K562 (cell line): ENCODE measurements around the gene WASL. TPM values are rescaled to one million over a fixed set of nuclear protein-coding genes. Genes with fewer than 3 reads are reported as not detected.
A peak's percentile ranks its signal among the peaks of the same experiment; 100 is the strongest.

ENCODE experiments used
- BACH1 ChIP-seq: fragments of 200-800 bp; sonication (Bioruptor generic); IDR thresholded peaks from 2 replicates; pipeline ENCODE4 v1.6.1; 2016; ENCODE audit warnings: missing genetic modification characterization, missing compliant biosample characterization
- MIER1 ChIP-seq: fragments of 450-650 bp; IDR thresholded peaks from 2 replicates; pipeline ENCODE4 v1.6.1; 2016; ENCODE audit warnings: antibody characterized with exemption, mild to moderate bottlenecking, low read depth
- NR3C1 ChIP-seq: sonication (generic); formaldehyde crosslinking; IDR thresholded peaks from 2 replicates; pipeline ENCODE4 v1.8.1; 2022; ENCODE audit warnings: missing genetic modification reagents
- RCOR1 ChIP-seq, 2 experiments: IDR thresholded peaks; 2 replicates each; pipeline ENCODE4 v1.6.1; 2012; ENCODE audit warnings: low read depth in 2 of 2, low read length in 2 of 2, borderline replicate concordance in 1 of 2, improper control_type of control experiment in 1 of 2
- SETDB1 ChIP-seq: IDR thresholded peaks from one replicate; pipeline ENCODE4 v1.6.1; 2012; ENCODE audit warnings: low read length, control low read depth, inconsistent platforms
- ZC3H11A ChIP-seq: IDR thresholded peaks from 2 replicates; pipeline ENCODE4 v1.6.1; 2012; ENCODE audit warnings: low read depth, low read length, improper control_type of control experiment
- ZNF764 ChIP-seq: fragments of 250-450 bp; sonication (Bioruptor Pico); IDR thresholded peaks from 2 replicates; pipeline ENCODE4 v1.4.0; 2020; ENCODE audit warnings: low read depth, mild to moderate bottlenecking, moderate library complexity
- polyA plus RNA-seq, 8 experiments: library from polyadenylated mRNA; depleted of rRNA in 4 of 8; stranded (reverse) in 5 of 8; unstranded in 3 of 8; fragments of >200 nt; fragmentation: Nextera tagmentation in 2 of 8; fragmentation: Illumina TruSeq in 1 of 8; extraction: Ambion mirVana in 2 of 8; extraction: Trizol in 1 of 8; gene quantifications; 2 replicates each; pipeline versions ENCODE4 v1.2.1 to v1.2.3, GENCODE V29; 2011 to 2014; ENCODE audit warnings: inconsistent platforms in 1 of 8, missing spikeins in 1 of 8
- total RNA-seq, 7 experiments: library from RNA; depleted of rRNA in 6 of 7; stranded (reverse); fragments of >200 nt in 6 of 7; fragmentation: Illumina TruSeq in 2 of 7; extraction: Trizol in 2 of 7; gene quantifications; 2 replicates each; pipeline versions ENCODE4 v1.2.1 to v1.2.3, GENCODE V29; 2011 to 2021; ENCODE audit warnings: low replicate concordance in 1 of 7
- TF ChIP-seq, protein P1 (sequence below): conservative IDR thresholded peaks from 2 replicates; pipeline ENCODE4 v1.6.1; 2011; ENCODE audit warnings: low read depth, mild to moderate bottlenecking, low read length; ENCODE audit not compliant: control insufficient read depth
- TF ChIP-seq, protein P2 (sequence below): fragments of 450-650 bp; IDR thresholded peaks from 2 replicates; pipeline ENCODE4 v1.6.1; 2016; ENCODE audit warnings: mild to moderate bottlenecking
- TF ChIP-seq, protein P3 (sequence below): sonication (generic); formaldehyde crosslinking; IDR thresholded peaks from 2 replicates; pipeline ENCODE4 v1.8.1; 2023; ENCODE audit warnings: mild to moderate bottlenecking, missing genetic modification reagents, moderate library complexity
- TF ChIP-seq, protein P4 (sequence below), 2 experiments: fragments of 450-650 bp in 1 of 2; IDR thresholded peaks; 2 replicates each; pipeline ENCODE4 v1.6.1; 2011 to 2017; ENCODE audit warnings: low read depth in 2 of 2, antibody characterized with exemption in 1 of 2, borderline replicate concordance in 1 of 2, low read length in 1 of 2, mild to moderate bottlenecking in 1 of 2, mixed read lengths in 1 of 2; ENCODE audit not compliant: control insufficient read depth in 1 of 2
- TF ChIP-seq, protein P5 (sequence below): sonication (generic); formaldehyde crosslinking; IDR thresholded peaks from 2 replicates; pipeline ENCODE4 v1.4.0; 2020; ENCODE audit warnings: mild to moderate bottlenecking, missing genetic modification reagents
- TF ChIP-seq, protein P6 (sequence below): fragments of 250-450 bp; sonication (Bioruptor Pico); IDR thresholded peaks from 2 replicates; pipeline ENCODE4 v1.5.0; 2020; ENCODE audit warnings: mild to moderate bottlenecking

WASL gene
- total and polyA plus RNA-seq, 9 of the 15 experiments (the other 6 are each of a cell fraction or from before 2014, with no cell fraction given): 3.2 to 13.9 (median 8.3) TPM

DNA sequence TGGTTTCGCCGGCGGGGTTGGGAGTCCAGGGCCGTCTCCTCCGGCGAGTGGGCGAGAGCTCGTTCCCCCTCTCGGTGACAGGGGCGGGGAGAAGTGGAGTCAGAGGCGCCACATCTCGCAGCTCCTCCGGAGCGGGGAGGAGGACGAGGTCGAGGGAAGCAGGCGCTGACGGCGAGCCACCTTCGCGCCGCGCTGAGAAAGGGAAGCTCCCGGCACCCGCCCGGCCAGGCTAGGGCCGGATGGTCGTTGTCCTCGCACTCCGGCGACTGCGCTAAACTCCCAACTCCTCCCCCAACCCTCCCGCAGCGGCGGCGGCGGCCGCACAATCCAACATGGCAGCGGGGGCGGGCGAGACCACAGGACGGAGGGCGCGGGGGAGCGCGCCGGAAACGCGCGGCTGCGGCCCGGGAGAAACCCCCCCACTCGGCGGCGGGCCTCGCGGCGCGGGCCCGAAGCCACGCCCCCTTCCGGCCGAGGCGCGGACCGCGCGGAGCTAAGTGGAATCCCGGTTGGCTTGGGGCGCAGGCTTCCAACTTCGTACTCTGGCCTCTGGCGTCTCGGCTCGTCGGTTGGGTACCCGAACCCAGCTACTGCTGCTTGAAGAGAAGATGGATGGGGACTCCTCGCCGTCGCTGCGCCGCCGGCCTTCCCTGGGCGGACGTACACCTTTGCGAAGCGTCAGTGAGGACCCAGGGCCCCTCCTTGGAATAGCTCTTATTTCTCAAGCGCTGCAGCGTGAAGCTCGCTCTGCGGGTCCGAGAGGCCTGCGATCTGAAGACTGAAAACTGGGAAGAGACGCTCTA lies at the start of gene WASL (continued):
- TF ChIP-seq, protein P1, sequence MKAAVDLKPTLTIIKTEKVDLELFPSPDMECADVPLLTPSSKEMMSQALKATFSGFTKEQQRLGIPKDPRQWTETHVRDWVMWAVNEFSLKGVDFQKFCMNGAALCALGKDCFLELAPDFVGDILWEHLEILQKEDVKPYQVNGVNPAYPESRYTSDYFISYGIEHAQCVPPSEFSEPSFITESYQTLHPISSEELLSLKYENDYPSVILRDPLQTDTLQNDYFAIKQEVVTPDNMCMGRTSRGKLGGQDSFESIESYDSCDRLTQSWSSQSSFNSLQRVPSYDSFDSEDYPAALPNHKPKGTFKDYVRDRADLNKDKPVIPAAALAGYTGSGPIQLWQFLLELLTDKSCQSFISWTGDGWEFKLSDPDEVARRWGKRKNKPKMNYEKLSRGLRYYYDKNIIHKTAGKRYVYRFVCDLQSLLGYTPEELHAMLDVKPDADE: peak; percentile 97
- TF ChIP-seq, protein P2, sequence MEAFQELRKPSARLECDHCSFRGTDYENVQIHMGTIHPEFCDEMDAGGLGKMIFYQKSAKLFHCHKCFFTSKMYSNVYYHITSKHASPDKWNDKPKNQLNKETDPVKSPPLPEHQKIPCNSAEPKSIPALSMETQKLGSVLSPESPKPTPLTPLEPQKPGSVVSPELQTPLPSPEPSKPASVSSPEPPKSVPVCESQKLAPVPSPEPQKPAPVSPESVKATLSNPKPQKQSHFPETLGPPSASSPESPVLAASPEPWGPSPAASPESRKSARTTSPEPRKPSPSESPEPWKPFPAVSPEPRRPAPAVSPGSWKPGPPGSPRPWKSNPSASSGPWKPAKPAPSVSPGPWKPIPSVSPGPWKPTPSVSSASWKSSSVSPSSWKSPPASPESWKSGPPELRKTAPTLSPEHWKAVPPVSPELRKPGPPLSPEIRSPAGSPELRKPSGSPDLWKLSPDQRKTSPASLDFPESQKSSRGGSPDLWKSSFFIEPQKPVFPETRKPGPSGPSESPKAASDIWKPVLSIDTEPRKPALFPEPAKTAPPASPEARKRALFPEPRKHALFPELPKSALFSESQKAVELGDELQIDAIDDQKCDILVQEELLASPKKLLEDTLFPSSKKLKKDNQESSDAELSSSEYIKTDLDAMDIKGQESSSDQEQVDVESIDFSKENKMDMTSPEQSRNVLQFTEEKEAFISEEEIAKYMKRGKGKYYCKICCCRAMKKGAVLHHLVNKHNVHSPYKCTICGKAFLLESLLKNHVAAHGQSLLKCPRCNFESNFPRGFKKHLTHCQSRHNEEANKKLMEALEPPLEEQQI: 0 out of 2 replicates have a peak, but pooled peaks have one; percentile 4
- TF ChIP-seq, protein P3, sequence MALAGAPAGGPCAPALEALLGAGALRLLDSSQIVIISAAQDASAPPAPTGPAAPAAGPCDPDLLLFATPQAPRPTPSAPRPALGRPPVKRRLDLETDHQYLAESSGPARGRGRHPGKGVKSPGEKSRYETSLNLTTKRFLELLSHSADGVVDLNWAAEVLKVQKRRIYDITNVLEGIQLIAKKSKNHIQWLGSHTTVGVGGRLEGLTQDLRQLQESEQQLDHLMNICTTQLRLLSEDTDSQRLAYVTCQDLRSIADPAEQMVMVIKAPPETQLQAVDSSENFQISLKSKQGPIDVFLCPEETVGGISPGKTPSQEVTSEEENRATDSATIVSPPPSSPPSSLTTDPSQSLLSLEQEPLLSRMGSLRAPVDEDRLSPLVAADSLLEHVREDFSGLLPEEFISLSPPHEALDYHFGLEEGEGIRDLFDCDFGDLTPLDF (CRISPR knock-in tag): peak; percentile 94
- TF ChIP-seq RCOR1 (IDR thresholded peaks at IDR 0.05; ENCODE audit: borderline replicate concordance in 1 of 2, low read depth in 2 of 2, low read length in 2 of 2) (peak in 1 of 2 experiments; percentile 62; a peak in 2 of 4 replicates), ZC3H11A (no peak; the same call in 1 of the 2 replicates), NR3C1 (CRISPR knock-in tag) (no peak), ZNF764 (CRISPR knock-in tag) (0 out of 2 replicates have a peak, but pooled peaks have one; percentile 26), SETDB1 (no peak), MIER1 (0 out of 2 replicates have a peak, but pooled peaks have one; percentile 38), BACH1 (tag) (no peak)
- TF ChIP-seq, protein P4, sequence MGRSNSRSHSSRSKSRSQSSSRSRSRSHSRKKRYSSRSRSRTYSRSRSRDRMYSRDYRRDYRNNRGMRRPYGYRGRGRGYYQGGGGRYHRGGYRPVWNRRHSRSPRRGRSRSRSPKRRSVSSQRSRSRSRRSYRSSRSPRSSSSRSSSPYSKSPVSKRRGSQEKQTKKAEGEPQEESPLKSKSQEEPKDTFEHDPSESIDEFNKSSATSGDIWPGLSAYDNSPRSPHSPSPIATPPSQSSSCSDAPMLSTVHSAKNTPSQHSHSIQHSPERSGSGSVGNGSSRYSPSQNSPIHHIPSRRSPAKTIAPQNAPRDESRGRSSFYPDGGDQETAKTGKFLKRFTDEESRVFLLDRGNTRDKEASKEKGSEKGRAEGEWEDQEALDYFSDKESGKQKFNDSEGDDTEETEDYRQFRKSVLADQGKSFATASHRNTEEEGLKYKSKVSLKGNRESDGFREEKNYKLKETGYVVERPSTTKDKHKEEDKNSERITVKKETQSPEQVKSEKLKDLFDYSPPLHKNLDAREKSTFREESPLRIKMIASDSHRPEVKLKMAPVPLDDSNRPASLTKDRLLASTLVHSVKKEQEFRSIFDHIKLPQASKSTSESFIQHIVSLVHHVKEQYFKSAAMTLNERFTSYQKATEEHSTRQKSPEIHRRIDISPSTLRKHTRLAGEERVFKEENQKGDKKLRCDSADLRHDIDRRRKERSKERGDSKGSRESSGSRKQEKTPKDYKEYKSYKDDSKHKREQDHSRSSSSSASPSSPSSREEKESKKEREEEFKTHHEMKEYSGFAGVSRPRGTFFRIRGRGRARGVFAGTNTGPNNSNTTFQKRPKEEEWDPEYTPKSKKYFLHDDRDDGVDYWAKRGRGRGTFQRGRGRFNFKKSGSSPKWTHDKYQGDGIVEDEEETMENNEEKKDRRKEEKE (IDR thresholded peaks at IDR 0.05; ENCODE audit: borderline replicate concordance in 1 of 2, control insufficient read depth in 1 of 2, low read depth in 2 of 2, low read length in 1 of 2): peak in 1 of 2 experiments; percentile 89; a peak in 1 of 4 replicates
- TF ChIP-seq, protein P5, sequence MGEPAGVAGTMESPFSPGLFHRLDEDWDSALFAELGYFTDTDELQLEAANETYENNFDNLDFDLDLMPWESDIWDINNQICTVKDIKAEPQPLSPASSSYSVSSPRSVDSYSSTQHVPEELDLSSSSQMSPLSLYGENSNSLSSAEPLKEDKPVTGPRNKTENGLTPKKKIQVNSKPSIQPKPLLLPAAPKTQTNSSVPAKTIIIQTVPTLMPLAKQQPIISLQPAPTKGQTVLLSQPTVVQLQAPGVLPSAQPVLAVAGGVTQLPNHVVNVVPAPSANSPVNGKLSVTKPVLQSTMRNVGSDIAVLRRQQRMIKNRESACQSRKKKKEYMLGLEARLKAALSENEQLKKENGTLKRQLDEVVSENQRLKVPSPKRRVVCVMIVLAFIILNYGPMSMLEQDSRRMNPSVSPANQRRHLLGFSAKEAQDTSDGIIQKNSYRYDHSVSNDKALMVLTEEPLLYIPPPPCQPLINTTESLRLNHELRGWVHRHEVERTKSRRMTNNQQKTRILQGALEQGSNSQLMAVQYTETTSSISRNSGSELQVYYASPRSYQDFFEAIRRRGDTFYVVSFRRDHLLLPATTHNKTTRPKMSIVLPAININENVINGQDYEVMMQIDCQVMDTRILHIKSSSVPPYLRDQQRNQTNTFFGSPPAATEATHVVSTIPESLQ (CRISPR knock-in tag): no peak
- TF ChIP-seq, protein P6, sequence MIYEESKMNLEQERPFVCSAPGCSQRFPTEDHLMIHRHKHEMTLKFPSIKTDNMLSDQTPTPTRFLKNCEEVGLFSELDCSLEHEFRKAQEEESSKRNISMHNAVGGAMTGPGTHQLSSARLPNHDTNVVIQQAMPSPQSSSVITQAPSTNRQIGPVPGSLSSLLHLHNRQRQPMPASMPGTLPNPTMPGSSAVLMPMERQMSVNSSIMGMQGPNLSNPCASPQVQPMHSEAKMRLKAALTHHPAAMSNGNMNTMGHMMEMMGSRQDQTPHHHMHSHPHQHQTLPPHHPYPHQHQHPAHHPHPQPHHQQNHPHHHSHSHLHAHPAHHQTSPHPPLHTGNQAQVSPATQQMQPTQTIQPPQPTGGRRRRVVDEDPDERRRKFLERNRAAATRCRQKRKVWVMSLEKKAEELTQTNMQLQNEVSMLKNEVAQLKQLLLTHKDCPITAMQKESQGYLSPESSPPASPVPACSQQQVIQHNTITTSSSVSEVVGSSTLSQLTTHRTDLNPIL: no peak
